M059J (cell line): ENCODE measurements around the gene RTN4R. TPM values are rescaled to one million over a fixed set of nuclear protein-coding genes. Genes with fewer than 3 reads are reported as not detected.
"Not testable (repeated sequence)": the region's sequence is repeated elsewhere in the genome, so short reads cannot be mapped to it uniquely, and the experiment has no call there.

Experiments
- DNase-seq: peaks from one replicate; pipeline ENCODE4 v3.0.0-alpha.2; 2012; ENCODE audit warnings: low read depth
- total RNA-seq: library from RNA; depleted of rRNA; stranded (reverse); fragments of >200 nt; shearing (Covaris generic); gene quantifications from 2 replicates; pipeline ENCODE4 v1.2.3, GENCODE V29; 2014

RTN4R gene
- total RNA-seq, 1 experiment from 2014 or later, result 2.4 TPM

DNA sequence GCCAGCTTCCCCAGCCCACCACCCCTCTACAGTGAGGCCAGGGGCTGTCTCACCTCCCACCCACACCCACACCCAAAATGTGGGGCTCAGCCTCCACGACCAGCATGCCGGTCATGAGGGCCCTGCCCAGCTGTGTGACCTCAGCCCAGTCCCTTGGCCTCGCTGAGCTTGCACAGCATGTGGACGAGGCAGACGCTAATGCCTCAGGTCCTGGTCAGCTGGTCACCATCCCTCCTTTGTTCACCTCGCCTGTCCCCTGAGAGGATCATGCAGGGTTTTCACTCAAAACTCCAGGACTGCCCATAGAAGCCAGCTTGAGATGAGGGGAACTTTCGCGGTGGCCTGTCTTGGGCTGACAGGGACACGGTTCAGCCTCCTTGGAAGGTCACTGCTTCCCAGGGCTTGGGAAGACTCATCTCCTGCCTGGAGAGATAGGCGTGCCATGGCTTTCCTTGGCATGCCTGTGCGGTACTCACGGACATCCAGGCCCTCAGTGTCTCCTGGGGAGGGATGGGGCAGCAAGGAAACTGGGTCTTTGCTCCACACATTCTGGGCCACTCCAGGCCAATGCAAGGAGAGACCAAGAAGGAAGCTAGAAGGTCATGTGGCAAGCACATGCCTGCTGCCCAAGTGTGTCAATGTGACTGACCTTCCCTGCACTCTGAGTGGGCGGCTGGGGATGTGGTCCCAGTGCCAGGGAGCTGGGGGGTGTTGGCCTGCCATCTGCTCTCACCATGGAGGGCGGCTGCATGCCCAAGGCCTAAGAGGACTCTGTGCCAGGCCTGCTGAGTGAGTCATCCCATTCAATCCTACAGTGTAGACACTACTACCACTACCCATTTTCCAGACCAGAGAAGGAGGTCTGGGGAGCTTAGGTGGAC, 3.2 kb upstream of the RTN4R start:
- peak; percentile 42 for DNase-seq

DNA sequence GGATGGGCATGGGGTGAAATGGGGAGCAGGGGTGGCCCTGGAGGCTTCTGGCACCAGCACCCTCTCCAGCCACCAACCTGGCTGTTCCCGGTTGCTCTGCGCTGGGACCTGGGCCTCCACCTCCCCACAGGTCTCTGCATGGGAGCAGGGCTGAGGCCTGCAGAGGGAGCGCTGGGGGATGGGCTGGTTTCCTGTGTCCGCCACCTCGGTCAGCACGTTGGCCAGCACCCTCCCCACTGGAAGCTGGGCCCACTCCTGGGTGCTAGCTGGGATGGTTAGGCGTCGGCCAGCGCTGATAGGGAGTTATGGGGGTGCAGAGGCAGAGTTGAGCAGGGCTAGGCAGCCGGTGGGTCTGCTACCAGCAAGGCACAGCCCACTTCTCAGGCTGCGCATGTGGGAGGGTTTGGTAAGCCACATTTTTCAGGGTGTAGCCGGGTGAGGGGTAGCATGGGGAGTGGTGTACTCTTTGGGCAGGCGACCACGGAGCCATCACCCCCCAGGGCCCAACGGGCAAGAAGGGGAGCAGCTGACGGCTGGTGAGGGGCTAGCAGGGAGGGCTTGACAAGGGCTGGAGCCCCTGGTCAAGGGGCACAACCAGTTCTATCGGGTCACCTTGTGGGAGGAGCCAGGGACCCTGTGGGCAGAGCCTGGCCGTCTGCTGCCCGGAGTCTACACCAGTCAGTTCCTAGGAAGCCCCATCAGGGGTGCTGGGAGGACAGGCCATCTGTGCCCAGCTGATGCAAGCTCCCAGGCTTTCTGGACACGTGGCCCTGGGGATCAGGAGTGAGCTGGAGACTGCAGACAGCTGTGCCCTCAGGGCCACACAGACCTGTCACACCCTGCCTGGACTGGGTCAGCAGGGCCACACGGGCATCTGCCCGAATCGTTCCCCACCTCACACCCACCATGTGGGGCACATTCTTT, 2.3 kb upstream of the RTN4R start:
- peak; percentile 22 for DNase-seq

DNA sequence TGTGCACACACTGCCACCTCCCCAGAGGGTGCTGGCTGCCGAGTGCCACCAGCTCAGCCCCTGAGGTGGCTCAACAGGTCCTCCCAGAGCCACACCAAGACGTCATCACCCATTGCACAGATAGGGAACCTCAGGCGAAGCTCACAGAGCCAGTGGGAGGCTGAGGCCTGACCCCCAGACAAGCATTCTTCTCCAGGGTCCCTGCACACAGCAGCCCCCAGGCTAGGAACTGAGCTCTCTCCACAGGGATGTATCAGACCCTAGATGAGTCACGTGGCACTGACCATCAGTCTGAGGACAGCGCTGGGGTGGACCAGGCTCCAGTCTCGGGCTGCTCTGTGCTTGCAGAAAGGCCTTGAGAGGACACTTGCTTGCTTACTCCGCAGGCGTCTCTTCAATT, 1.6 kb upstream of the RTN4R start:
- not testable (repeated sequence) for DNase-seq

- DNase-seq, result not testable (repeated sequence)
Observed at GRCh38 chr22:20269201-20269600, 1.1 kb upstream of the RTN4R start.

DNA sequence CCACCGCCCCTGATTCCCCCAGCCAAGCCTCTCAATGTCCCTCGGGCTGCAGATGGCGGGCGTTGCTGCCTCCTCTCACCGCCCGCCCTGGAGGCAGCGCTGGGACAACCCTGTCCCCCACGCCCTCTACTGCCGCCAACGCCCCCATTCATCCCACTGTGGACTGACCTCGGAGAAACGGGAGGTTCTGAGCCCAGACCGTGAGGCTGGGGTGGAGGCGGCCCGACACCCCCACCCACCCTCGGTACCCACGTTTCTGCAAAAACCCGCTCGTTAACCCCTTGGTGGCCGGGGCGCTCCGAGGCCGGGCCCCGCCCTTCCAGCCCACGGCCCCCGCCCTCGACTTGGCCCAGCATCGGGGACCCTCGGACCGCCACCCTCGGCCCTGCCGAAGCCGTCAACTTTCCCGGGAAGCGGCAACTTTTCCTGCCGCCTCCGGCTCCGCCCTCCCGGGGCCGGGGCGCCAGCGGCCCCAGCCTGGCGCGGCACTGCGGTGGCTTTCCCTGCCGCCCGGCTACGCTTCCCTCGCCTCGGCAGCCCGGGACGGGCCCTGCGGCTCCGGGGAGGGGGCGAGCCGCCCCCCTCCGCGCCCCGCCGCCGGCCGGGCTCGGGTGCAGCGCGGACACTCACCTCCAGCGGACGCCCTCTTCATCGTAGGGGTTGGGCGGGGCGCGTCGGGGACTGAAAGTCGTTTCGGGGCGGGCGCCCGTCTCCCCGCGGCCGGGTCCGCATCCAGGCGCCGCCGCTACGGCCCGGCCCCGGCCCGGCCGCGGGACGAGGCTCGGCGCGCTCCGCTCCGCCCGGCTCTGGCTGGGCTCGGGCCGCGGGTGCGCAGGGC, 458 bp downstream of the RTN4R start:
- no peak for DNase-seq

DNA sequence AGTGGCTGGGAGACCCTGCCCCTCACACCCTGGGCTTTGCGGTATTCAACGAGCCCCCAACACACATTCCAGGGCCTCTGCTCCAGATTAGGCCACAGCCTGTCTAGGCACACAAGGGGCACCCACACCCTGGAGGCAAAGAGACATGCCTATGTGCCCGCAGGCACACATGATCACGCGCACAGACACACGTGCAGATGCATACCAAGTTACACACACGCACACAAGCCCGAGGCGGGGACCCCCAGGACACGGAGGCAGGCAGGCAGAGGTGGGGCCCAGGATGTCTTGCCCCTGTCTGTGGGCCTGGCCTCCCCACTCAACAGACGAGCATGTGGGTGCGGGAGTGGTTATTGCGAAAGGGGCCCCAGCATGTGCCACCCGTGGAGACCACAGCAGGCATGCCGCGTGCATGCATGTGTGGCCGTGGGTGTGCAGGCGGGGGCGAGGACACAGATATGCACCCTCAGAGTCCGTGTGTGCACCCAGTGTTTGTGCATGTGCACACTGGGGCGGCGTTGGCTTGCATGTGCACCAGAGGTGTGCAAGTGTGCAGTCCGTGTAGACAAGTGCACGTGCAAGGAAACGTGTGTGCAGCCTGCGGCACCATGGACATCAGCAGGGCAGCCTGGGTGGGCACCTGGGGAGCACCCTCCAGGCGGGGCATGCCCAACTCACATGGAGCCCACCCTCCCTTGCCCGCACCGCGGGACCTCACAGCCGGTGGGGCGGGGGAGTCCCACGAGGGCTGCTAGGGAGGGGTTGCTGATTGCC, 1.3 kb downstream of the RTN4R start:
- DNase-seq, result not testable (repeated sequence)

GRCh38 chr22:20265772-20266666, 2.1 kb downstream of the RTN4R start:
- not testable (repeated sequence) for DNase-seq

GRCh38 chr22:20264614-20265452, 3.3 kb downstream of the RTN4R start:
- DNase-seq, result no peak

- DNase-seq, result not testable (repeated sequence)
Observed at GRCh38 chr22:20263404-20264281, 4.5 kb downstream of the RTN4R start.

GRCh38 chr22:20262582-20263147, 5.5 kb downstream of the RTN4R start:
- no peak for DNase-seq

DNA sequence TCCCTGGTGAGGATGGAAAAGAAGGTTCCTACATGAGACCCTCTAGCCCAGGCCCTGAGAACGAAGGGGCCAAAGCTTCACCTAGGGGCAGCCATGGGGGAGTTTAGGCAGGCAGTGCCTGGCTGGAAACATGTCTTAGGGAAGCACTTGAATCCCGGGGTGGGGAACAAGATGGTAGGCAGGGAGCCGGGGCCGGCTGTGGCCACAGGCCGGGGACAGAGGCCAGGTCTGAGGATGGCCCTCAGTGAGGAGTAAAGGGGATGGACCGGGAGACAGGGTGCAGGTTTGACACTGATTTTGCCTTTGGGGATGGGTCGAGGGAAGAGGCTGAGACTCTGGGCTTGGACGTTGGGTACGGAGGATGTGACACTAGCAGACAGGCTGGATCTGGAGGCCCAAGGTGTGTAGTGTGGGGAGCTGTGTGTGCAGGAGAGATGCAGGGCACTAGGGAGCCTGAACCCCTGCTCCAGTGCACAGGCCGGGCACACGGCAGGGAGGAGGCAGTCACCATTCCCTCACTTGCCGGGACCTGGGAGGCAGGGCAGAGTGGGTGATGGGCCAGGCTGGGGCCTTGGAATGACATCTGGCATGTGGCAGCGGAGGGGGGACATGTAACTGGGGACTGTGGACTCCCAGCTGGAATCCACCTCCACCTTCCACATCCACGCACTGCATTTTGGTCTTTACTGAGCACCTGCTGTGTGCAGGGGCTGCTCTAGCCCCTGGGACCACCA, 6.1 kb downstream of the RTN4R start:
- DNase-seq, result no peak

- no peak for DNase-seq
Observed at GRCh38 chr22:20260071-20260765, 7.9 kb downstream of the RTN4R start.

DNA sequence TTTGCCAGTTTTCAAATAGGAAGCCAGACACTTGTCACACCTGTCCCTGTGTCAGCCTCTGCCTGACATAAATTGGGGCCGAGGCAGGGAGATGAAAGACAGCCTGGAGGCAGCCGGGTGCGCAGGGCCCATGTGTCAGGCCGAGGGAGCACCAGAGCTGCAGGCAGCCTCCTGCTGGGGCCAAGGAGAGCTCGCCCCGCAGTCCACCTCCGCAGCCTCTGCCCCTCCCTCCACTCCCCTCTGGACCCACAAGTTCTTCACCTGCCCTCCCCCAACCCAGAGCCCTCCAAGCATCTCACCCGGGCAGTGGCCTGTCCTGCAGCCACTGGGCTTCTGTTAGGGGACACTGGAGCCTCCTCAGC, 8.8 kb downstream of the RTN4R start:
- no peak for DNase-seq

- DNase-seq, result no peak
Observed at GRCh38 chr22:20258584-20259326, 9.4 kb downstream of the RTN4R start.

DNA sequence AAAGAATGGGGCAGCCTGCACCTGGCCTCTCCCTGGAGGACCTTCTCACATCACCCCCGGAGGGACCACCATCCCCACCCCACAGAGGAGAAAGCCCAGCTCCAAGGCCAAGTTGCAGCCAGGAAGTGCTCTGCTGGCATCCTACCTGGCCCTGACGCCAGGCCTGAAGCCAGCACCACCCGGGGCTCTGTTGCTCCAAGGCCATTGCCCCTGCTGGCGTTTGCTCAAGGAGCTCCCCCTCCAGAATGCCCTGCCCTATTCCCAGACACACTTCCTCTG, 10.2 kb downstream of the RTN4R start:
- DNase-seq, result no peak
